Neural progenitor cell (in vitro differentiated cells): Measurements from ENCODE around the gene LDLRAD4. TPM values are rescaled to one million over a fixed set of nuclear protein-coding genes. Genes with fewer than 3 reads are reported as not detected.

Experiments used
- DNase-seq: peaks from one replicate; pipeline ENCODE4 v3.0.0-alpha.2; 2016; ENCODE audit warnings: low spot score
- H2AFZ ChIP-seq: fragments of 200-600 bp; sonication (generic); replicated peaks from 2 replicates; pipeline ENCODE4 v1.6.1; 2016; ENCODE audit warnings: antibody characterized with exemption
- H3F3A ChIP-seq: fragments of 200-600 bp; sonication (generic); 2 replicates; pipeline ENCODE4 v1.6.1; 2016; ENCODE audit warnings: antibody characterized with exemption, low read depth
- H3K27ac ChIP-seq: fragments of 200-600 bp; sonication (generic); 2 replicates; pipeline ENCODE4 v1.5.1; 2016; ENCODE audit warnings: mild to moderate bottlenecking
- H3K27me3 ChIP-seq: fragments of 200-600 bp; sonication (generic); 2 replicates; pipeline ENCODE4 v1.6.1; 2016; ENCODE audit warnings: mild to moderate bottlenecking, moderate library complexity
- H3K36me3 ChIP-seq: fragments of 200-600 bp; sonication (generic); 2 replicates; pipeline ENCODE4 v1.5.1; 2016
- H3K4me1 ChIP-seq: fragments of 200-600 bp; sonication (generic); 2 replicates; pipeline ENCODE4 v1.6.1; 2016; ENCODE audit warnings: mixed run types
- H3K4me2 ChIP-seq: fragments of 200-600 bp; sonication (generic); 2 replicates; pipeline ENCODE4 v1.6.1; 2016
- H3K4me3 ChIP-seq: fragments of 200-600 bp; sonication (generic); 2 replicates; pipeline ENCODE4 v1.5.1; 2016
- H3K79me2 ChIP-seq: fragments of 200-600 bp; sonication (generic); 2 replicates; pipeline ENCODE4 v1.6.1; 2016; ENCODE audit warnings: low read depth
- H3K9ac ChIP-seq: fragments of 200-600 bp; sonication (generic); 2 replicates; pipeline ENCODE4 v1.6.1; 2016
- H3K9me3 ChIP-seq: fragments of 200-600 bp; sonication (generic); 2 replicates; pipeline ENCODE4 v1.5.1; 2016; ENCODE audit warnings: low read depth
- H4K20me1 ChIP-seq: fragments of 200-600 bp; sonication (generic); 2 replicates; pipeline ENCODE4 v1.6.1; 2016; ENCODE audit warnings: low read depth
- H3K27ac Mint-ChIP-seq: 3 replicates; pipeline ENCODE4 v1.8.0; 2021; ENCODE audit warnings: mixed read lengths
- H3K27me3 Mint-ChIP-seq: 2 replicates; pipeline ENCODE4 v1.8.0; 2022; ENCODE audit warnings: low read depth, mild to moderate bottlenecking, inconsistent platforms, moderate library complexity, mixed read lengths; ENCODE audit not compliant: insufficient read depth
- H3K36me3 Mint-ChIP-seq: 3 replicates; pipeline ENCODE4 v1.8.0; 2021; ENCODE audit warnings: mixed read lengths
- H3K4me1 Mint-ChIP-seq: 3 replicates; pipeline ENCODE4 v1.8.0; 2021; ENCODE audit warnings: mixed read lengths
- H3K4me3 Mint-ChIP-seq: 3 replicates; pipeline ENCODE4 v1.8.0; 2021; ENCODE audit warnings: mild to moderate bottlenecking, moderate library complexity, mixed read lengths
- H3K9me3 Mint-ChIP-seq: 3 replicates; pipeline ENCODE4 v1.8.0; 2020; ENCODE audit warnings: mixed read lengths
- EZH2 ChIP-seq: fragments of 200-600 bp; sonication (generic); IDR thresholded peaks from 2 replicates; pipeline ENCODE4 v1.6.1; 2017; ENCODE audit warnings: antibody characterized with exemption, mild to moderate bottlenecking, moderate library complexity
- EZH2phosphoT487 ChIP-seq: fragments of 200-600 bp; sonication (generic); IDR thresholded peaks from 2 replicates; pipeline ENCODE4 v1.6.1; 2017; ENCODE audit warnings: antibody characterized with exemption
- total RNA-seq: library from RNA; depleted of rRNA; stranded (reverse); fragments of >200 nt; gene quantifications from 2 replicates; pipeline ENCODE4 v1.2.3, GENCODE V29; 2015; ENCODE audit warnings: low replicate concordance
- TF ChIP-seq, protein P1 (sequence below): fragments of 200-600 bp; sonication (generic); IDR thresholded peaks from 2 replicates; pipeline ENCODE4 v1.5.1; 2017; ENCODE audit warnings: antibody characterized with exemption, mild to moderate bottlenecking

The LDLRAD4 gene
- total RNA-seq, 1 donor from 2014 or later = 0.65 TPM

DNA sequence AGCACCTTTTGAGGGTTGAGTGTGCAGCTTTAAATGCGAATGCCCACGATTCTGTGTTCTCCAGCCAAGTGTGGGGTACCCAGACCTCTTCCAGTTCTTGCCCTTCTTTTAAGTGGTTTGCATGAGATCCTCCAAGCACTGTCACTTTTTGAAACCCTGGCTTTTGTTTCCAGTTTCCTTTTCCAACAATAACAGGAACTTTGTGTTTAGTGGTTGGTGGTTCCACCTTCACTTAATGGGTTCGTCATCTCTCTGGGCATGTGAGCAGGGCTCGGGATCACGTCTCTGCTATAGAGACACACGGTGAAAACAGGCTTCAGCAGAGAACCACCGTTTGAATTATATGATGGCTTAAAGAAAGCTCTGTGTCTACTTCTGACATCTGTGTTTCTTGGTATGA lies 197.6 kb downstream of the LDLRAD4 start:
- H3K27ac ChIP-seq = no peak overlapping the region

GRCh38 chr18:13416848-13417247 lies 198.3 kb downstream of the LDLRAD4 start:
- peaks cover 5% of the 10 kb centered on the region for H3K27me3 Mint-ChIP-seq
- H3K36me3 Mint-ChIP-seq = no peaks in the 10 kb centered on the region
- no peaks in the 10 kb centered on the region for H3K79me2 ChIP-seq
- H3K9ac ChIP-seq = no peak overlapping the region
- DNase-seq = no peak
- H3K27me3 ChIP-seq = no peaks in the 10 kb centered on the region
- H2AFZ ChIP-seq = no peak overlapping the region
- no peak overlapping the region for H3K27ac Mint-ChIP-seq
- TF ChIP-seq, protein P1, sequence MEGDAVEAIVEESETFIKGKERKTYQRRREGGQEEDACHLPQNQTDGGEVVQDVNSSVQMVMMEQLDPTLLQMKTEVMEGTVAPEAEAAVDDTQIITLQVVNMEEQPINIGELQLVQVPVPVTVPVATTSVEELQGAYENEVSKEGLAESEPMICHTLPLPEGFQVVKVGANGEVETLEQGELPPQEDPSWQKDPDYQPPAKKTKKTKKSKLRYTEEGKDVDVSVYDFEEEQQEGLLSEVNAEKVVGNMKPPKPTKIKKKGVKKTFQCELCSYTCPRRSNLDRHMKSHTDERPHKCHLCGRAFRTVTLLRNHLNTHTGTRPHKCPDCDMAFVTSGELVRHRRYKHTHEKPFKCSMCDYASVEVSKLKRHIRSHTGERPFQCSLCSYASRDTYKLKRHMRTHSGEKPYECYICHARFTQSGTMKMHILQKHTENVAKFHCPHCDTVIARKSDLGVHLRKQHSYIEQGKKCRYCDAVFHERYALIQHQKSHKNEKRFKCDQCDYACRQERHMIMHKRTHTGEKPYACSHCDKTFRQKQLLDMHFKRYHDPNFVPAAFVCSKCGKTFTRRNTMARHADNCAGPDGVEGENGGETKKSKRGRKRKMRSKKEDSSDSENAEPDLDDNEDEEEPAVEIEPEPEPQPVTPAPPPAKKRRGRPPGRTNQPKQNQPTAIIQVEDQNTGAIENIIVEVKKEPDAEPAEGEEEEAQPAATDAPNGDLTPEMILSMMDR = no peak
- TF ChIP-seq EZH2phosphoT487 (no peak), EZH2 (no peak)
- no peaks in the 10 kb centered on the region for H3K9me3 ChIP-seq
- peaks cover 7% of the 10 kb centered on the region for H3K4me1 ChIP-seq
- H3K4me1 Mint-ChIP-seq = peaks cover 1% of the 10 kb centered on the region
- peaks cover 3% of the 10 kb centered on the region for H3K9me3 Mint-ChIP-seq
- no peak overlapping the region for H3K4me3 Mint-ChIP-seq
- H3K4me2 ChIP-seq = no peak overlapping the region
- H3K27ac ChIP-seq = no peak overlapping the region
- H3K36me3 ChIP-seq = no peaks in the 10 kb centered on the region
- no peak overlapping the region for H3K4me3 ChIP-seq
- H4K20me1 ChIP-seq = no peaks in the 10 kb centered on the region
- H3F3A ChIP-seq = no peaks in the 10 kb centered on the region

More for the DNA sequence above, 197.6 kb downstream of the LDLRAD4 start:
- no peaks in the 10 kb centered on the region for H3K27me3 ChIP-seq
- H2AFZ ChIP-seq = no peak overlapping the region
- H3K9me3 ChIP-seq = no peaks in the 10 kb centered on the region
- peaks cover 7% of the 10 kb centered on the region for H3K4me1 ChIP-seq
- TF ChIP-seq, protein P1 = no peak
- H3K36me3 ChIP-seq = no peaks in the 10 kb centered on the region
- H3F3A ChIP-seq = no peaks in the 10 kb centered on the region
- no peaks in the 10 kb centered on the region for H4K20me1 ChIP-seq
- no peak overlapping the region for H3K4me3 Mint-ChIP-seq
- DNase-seq = no peak
- peaks cover 3% of the 10 kb centered on the region for H3K9me3 Mint-ChIP-seq
- no peaks in the 10 kb centered on the region for H3K36me3 Mint-ChIP-seq
- no peak overlapping the region for H3K9ac ChIP-seq
- H3K4me3 ChIP-seq = no peak overlapping the region
- H3K4me1 Mint-ChIP-seq = no peaks in the 10 kb centered on the region
- no peaks in the 10 kb centered on the region for H3K79me2 ChIP-seq
- H3K27ac Mint-ChIP-seq = no peak overlapping the region
- no peak overlapping the region for H3K4me2 ChIP-seq
- H3K27me3 Mint-ChIP-seq = peaks cover 5% of the 10 kb centered on the region

- DNase-seq = no peak
- Mint-ChIP-seq H3K27me3 (peaks cover 5% of the 10 kb centered on the region), H3K36me3 (no peaks in the 10 kb centered on the region), H3K4me3 (no peak overlapping the region), H3K9me3 (no peaks in the 10 kb centered on the region), H3K27ac (peak overlapping the region; percentile 91), H3K4me1 (peaks cover 3% of the 10 kb centered on the region)
- TF ChIP-seq, protein P1 = no peak
- TF ChIP-seq EZH2phosphoT487 (no peak), EZH2 (no peak)
- H3K27me3 ChIP-seq = no peaks in the 10 kb centered on the region
- no peak overlapping the region for H3K9ac ChIP-seq
- no peak overlapping the region for H2AFZ ChIP-seq
- H4K20me1 ChIP-seq = no peaks in the 10 kb centered on the region
- H3K79me2 ChIP-seq = no peaks in the 10 kb centered on the region
- H3K9me3 ChIP-seq = no peaks in the 10 kb centered on the region
- no peak overlapping the region for H3K27ac ChIP-seq
- H3F3A ChIP-seq = no peaks in the 10 kb centered on the region
- no peak overlapping the region for H3K4me2 ChIP-seq
- no peaks in the 10 kb centered on the region for H3K36me3 ChIP-seq
- H3K4me1 ChIP-seq = peaks cover 7% of the 10 kb centered on the region
- H3K4me3 ChIP-seq = no peak overlapping the region
These were observed 199.6 kb downstream of the LDLRAD4 start for GRCh38 chr18:13418013-13418710.
